ENCODE results near the gene SRSF1.
"Not testable (repeated sequence)": the region's sequence is repeated elsewhere in the genome, so short reads cannot be mapped to it uniquely, and the experiment has no call there.

Gene SRSF1

GRCh38 chr17:57993471-57994365 lies 13.3 kb downstream of the SRSF1 start:
- FAIRE-seq (peak; percentile 42), DNase-seq (ENCODE audit: extremely low spot score, insufficient read length, low read depth) (no peak)

GRCh38 chr17:57991537-57991936 lies 15.5 kb downstream of the SRSF1 start:
- DNase-seq (ENCODE audit: extremely low spot score, insufficient read length, low read depth): no peak
- FAIRE-seq: no peak

DNA sequence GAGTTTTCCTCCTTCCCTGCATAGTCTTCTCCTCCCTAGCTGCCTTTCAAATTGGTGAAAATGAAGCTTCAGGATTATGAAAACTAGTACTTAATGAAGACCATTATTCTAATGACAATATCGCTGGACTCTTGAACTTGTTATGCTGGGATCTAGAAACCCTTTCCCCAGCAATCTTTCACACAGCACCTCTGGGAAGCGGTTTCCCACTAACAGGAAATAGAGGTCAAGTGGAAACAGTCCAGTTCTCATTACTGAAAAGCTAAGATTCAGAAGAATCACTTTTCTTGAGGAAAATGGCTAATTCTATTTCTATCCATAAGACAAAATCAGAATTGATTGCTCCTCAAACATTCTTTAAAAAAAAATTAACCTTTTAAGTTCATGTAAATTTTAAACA lies 17.0 kb downstream of the SRSF1 start:
- no peak for DNase-seq (ENCODE audit: extremely low spot score, insufficient read length, low read depth)
- no peak for FAIRE-seq

- DNase-seq (ENCODE audit: extremely low spot score, insufficient read length, low read depth) (peak; percentile 76), FAIRE-seq (peak; percentile 50)
These were observed 18.5 kb downstream of the SRSF1 start for GRCh38 chr17:57988301-57989250.

DNA sequence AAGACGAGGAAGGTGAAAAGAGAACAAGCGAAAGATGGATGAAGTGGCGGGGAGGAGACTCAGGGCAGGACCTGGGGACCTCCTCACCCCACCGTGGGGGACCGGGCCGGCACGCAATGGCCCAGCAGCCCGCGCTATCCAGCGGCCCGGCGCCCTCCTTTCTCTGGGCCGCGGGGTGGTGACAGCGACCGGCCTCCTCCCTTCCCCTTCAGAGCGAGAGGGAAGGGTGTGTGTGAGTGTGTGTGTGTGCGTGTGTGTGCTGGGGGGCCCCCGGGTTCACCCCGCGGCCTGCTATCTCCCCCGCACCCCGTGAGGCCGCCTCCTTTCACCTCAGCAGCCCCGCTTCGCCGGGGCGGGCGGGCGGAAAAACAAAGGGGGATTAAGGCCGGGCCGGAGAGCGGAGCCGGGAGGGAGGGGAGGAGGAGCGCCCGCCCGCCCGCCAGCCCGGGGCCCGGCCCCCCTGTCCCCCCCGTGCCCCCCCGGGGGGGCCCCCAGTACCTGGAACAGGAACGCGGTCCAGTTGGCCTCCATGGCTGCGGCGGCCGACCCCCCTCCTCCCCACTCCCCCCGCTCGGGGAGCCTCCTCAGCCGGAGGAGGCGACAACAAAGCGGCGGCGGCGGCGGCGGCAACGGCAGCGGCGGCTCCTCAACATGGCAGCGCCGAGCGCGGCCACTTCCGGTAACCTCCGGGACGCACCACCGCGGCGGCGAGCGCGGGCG lies 19.3 kb downstream of the SRSF1 start, which contains the start of gene VEZF1:
TSS of gene VEZF1 (minus strand) at position 674 of the 720 bp plus-strand sequence. CDS start at position 531, 143 bp downstream.
- DNase-seq (ENCODE audit: extremely low spot score, insufficient read length, low read depth) (peak; percentile 68), FAIRE-seq (no peak)

DNA sequence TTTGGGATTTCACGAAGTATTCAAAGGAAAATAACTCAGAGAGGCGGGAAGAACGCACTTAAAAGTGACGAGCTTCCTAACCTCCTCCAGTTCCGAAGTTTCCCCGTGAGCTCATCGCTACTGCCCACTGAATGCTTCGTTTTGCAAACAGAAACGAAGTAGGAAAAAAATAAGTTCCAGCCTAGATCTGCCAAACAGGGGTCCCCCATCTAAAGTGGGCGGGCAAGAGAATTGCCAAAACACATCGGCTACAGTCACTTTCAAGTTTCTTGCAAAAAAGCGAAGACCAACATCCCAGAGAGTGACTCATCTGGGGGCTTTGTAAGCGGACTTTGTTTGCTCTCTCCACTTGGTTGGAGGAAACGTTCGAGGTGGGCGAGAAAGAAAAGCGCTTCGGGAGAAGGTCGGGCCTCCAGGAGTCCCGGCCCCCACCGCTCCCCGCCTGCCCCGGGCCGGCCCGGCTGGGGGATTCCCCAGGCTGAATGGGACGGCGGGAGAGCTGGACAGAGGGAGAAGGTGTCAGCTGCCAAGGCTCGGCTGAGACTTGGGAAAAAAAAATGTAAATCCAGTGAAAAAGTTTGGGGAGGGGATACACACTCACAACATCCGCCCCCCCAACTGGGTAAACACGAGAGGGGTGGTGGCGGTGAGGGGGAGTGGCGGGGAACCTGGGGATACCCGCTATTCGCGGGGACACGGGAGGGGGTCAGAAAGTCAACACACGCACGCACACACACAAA lies 20.0 kb downstream of the SRSF1 start:
- DNase-seq (ENCODE audit: extremely low spot score, insufficient read length, low read depth) (no peak), FAIRE-seq (peak; percentile 33)

GRCh38 chr17:57985675-57985974 lies 21.4 kb downstream of the SRSF1 start:
- no peak for DNase-seq (ENCODE audit: extremely low spot score, insufficient read length, low read depth)
- no peak for FAIRE-seq

- DNase-seq (ENCODE audit: extremely low spot score, insufficient read length, low read depth): no peak
- FAIRE-seq: no peak
These were observed 21.9 kb downstream of the SRSF1 start for GRCh38 chr17:57984936-57985674.

DNA sequence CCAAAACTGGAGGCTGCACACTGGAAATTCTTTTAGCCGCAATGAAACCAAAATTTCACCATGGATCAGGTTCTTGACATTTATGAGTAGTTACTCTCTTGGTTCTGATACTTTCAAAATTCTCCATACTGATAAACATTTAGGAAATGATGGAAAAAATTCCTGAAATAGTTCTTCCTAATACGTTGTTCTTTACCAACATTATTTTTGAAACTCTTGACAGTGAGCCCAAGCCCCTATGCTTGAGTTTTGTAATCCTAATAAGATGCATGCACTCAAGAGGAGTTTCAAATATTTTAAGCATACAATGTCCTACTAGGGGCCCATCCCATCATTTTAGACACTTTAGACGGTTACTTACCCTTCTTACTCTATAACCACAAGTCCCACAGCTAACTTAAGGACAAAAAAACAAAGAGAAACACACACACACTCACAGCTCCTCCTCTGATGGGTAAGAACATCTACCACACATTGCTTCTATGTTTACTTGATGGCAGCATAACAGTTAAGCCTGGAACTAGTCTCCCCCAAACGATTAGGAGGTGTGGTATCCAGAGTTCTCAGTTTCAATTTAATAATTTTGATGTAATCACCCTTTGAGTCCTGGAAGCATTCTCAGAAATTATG lies 22.7 kb downstream of the SRSF1 start:
- no peak for DNase-seq (ENCODE audit: extremely low spot score, insufficient read length, low read depth)
- FAIRE-seq: no peak

DNA sequence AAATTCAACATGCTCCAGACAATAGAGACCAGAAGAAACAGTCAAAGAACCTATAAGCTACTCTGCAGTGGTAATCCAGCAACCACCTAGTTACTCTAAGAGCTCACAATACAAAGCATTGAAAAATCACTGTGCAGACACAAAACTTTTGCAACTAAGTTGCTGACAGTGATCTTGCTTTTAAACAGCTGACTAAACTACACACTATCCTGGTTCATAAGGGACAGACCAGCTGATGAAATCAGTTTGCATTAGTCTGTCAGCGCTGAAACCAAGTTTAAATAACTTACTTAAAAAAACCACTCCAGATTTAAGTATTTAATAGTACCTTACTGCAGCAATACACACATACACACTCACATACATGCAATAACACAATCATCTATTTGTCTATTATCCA lies 23.6 kb downstream of the SRSF1 start:
- FAIRE-seq: no peak

GRCh38 chr17:57982452-57983170 lies 24.4 kb downstream of the SRSF1 start:
- no peak for DNase-seq (ENCODE audit: extremely low spot score, insufficient read length, low read depth)
- FAIRE-seq: no peak

More for the DNA sequence above, 23.6 kb downstream of the SRSF1 start:
- DNase-seq (ENCODE audit: extremely low spot score, insufficient read length, low read depth): no peak

DNA sequence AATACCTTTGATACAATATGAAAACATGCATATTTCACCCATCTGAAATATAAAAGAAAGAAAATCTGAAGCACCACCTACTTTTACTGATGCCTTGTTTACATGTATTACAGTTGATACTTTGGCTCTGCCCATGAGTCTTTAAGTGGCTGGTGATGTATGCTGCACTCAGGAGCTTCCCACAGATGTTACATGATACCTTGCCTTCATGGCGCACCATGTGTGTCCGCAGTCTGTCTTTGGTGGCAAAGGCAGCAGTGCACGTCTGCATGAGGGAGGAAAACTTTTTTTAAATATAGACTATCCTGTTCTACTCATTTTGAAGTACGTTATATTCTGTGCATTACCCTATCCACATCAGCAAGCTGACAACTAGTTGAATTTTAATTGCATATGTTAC lies 26.5 kb downstream of the SRSF1 start:
- no peak for FAIRE-seq
- DNase-seq (ENCODE audit: extremely low spot score, insufficient read length, low read depth): no peak

- no peak for FAIRE-seq
- DNase-seq (ENCODE audit: extremely low spot score, insufficient read length, low read depth): no peak
These were observed 28.0 kb downstream of the SRSF1 start for GRCh38 chr17:57979076-57979475.

- FAIRE-seq (no peak), DNase-seq (ENCODE audit: extremely low spot score, insufficient read length, low read depth) (no peak)
These were observed 30.5 kb downstream of the SRSF1 start for GRCh38 chr17:57976594-57976993.

- no peak for FAIRE-seq
These were observed 32.0 kb downstream of the SRSF1 start for GRCh38 chr17:57975044-57975443.

GRCh38 chr17:57974053-57974824 lies 32.8 kb downstream of the SRSF1 start:
- not testable (repeated sequence) for FAIRE-seq

More at GRCh38 chr17:57975044-57975443, 32.0 kb downstream of the SRSF1 start:
- no peak for DNase-seq (ENCODE audit: extremely low spot score, insufficient read length, low read depth)

DNA sequence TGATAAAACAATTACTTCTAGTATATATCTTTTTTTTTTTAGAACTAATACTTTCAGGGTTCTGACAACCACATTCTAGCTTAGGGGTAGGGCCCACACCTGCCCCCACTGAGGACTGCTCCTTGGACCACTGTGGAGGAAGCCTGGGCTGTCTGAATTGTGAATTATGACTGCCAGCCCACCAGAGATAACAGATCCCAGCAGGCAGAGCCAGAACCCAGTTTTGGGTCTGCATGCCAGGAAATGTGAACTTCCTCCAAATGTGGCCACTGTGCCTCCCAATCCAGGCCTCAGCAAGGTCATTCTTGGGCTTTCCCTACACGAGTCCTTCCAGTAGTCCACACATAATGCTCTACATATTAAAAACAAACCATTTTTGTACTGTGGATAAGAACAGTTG lies 34.9 kb downstream of the SRSF1 start:
- FAIRE-seq (no peak), DNase-seq (ENCODE audit: extremely low spot score, insufficient read length, low read depth) (no peak)

More at GRCh38 chr17:57974053-57974824, 32.8 kb downstream of the SRSF1 start:
- not testable (repeated sequence) for DNase-seq (ENCODE audit: extremely low spot score, insufficient read length, low read depth)

Measured in GM18507 (cell line).